Astrocyte (in vitro differentiated cells and primary cell): ENCODE data around the gene FOXJ3. TPM values are rescaled to one million over a fixed set of nuclear protein-coding genes. Genes with fewer than 3 reads are reported as not detected.

ENCODE experiments used
- DNase-seq: peaks from one replicate; pipeline ENCODE4 v3.0.0-alpha.2; 2010; ENCODE audit warnings: low read depth
- FAIRE-seq: peaks from 2 replicates; lab custom pipeline; 2011; peaks lifted over from hg19 to GRCh38; lab: Jason Lieb, UNC
- H2AFZ ChIP-seq: 2 replicates; pipeline ENCODE4 v1.6.0; 2012; ENCODE audit warnings: low read depth, low read length, inconsistent platforms
- H3K27ac ChIP-seq: 2 replicates; pipeline ENCODE4 v1.5.1; 2011; ENCODE audit warnings: low read depth, low read length, inconsistent platforms
- H3K27me3 ChIP-seq: 2 replicates; pipeline ENCODE4 v1.6.0; 2011; ENCODE audit warnings: low read length, inconsistent platforms; ENCODE audit not compliant: insufficient read depth
- H3K36me3 ChIP-seq: 2 replicates; pipeline ENCODE4 v1.5.1; 2011; ENCODE audit warnings: low read length, inconsistent platforms; ENCODE audit not compliant: insufficient read depth
- H3K4me1 ChIP-seq: 2 replicates; pipeline ENCODE4 v1.5.1; 2011; ENCODE audit warnings: low read length, inconsistent platforms; ENCODE audit not compliant: insufficient read depth
- H3K4me2 ChIP-seq: 2 replicates; pipeline ENCODE4 v1.6.0; 2012; ENCODE audit warnings: low read length, inconsistent platforms
- H3K4me3 ChIP-seq: 2 replicates; pipeline ENCODE4 v1.5.1; 2011; ENCODE audit warnings: low read depth, mild to moderate bottlenecking, low read length, inconsistent platforms; ENCODE audit not compliant: insufficient read depth
- H3K79me2 ChIP-seq: 2 replicates; pipeline ENCODE4 v1.6.0; 2012; ENCODE audit warnings: mild to moderate bottlenecking, low read length, inconsistent platforms; ENCODE audit not compliant: insufficient read depth
- H3K9ac ChIP-seq: 2 replicates; pipeline ENCODE4 v1.6.0; 2012; ENCODE audit warnings: mild to moderate bottlenecking, low read length, inconsistent platforms
- H3K9me3 ChIP-seq: 2 replicates; pipeline ENCODE4 v1.5.1; 2012; ENCODE audit warnings: low read depth, mild to moderate bottlenecking, low read length, inconsistent platforms; ENCODE audit not compliant: insufficient read depth
- H4K20me1 ChIP-seq: 2 replicates; pipeline ENCODE4 v1.6.0; 2012; ENCODE audit warnings: low read length, inconsistent platforms; ENCODE audit not compliant: insufficient read depth
- H3K27ac Mint-ChIP-seq: one replicate; pipeline ENCODE4 v1.8.0; 2021; ENCODE audit warnings: mild to moderate bottlenecking, mixed read lengths; ENCODE audit not compliant: unreplicated experiment
- H3K27me3 Mint-ChIP-seq: one replicate; pipeline ENCODE4 v1.8.0; 2021; ENCODE audit warnings: low read depth, mixed read lengths; ENCODE audit not compliant: unreplicated experiment
- H3K36me3 Mint-ChIP-seq: one replicate; pipeline ENCODE4 v1.8.0; 2021; ENCODE audit warnings: low read depth, mixed read lengths; ENCODE audit not compliant: unreplicated experiment
- H3K4me1 Mint-ChIP-seq: one replicate; pipeline ENCODE4 v1.8.0; 2021; ENCODE audit warnings: low read depth, mixed read lengths; ENCODE audit not compliant: unreplicated experiment
- H3K4me3 Mint-ChIP-seq: one replicate; pipeline ENCODE4 v1.8.0; 2021; ENCODE audit warnings: mild to moderate bottlenecking, moderate library complexity, mixed read lengths; ENCODE audit not compliant: unreplicated experiment
- H3K9me3 Mint-ChIP-seq: one replicate; pipeline ENCODE4 v1.8.0; 2021; ENCODE audit warnings: mild to moderate bottlenecking, mixed read lengths; ENCODE audit not compliant: unreplicated experiment
- CTCF ChIP-seq: IDR thresholded peaks from 2 replicates; pipeline ENCODE4 v1.5.1; 2011; ENCODE audit warnings: low read depth, mild to moderate bottlenecking, inconsistent platforms, low read length, moderate library complexity; ENCODE audit not compliant: insufficient read depth
- EZH2 ChIP-seq: IDR thresholded peaks from 2 replicates; pipeline ENCODE4 v1.6.1; 2012; ENCODE audit warnings: mild to moderate bottlenecking, low read length, inconsistent platforms; ENCODE audit not compliant: insufficient read depth
- total RNA-seq: library from RNA; stranded (reverse); gene quantifications from 2 replicates; pipeline ENCODE4 v1.2.1, GENCODE V29; 2021

The FOXJ3 gene
- total RNA-seq, 1 donor from 2014 or later: 41.9 TPM

GRCh38 chr1:42340901-42341300, 5.9 kb upstream of the FOXJ3 start:
- H3K36me3 ChIP-seq: no peaks in the 10 kb centered on the region
- no peak overlapping the region for H3K4me2 ChIP-seq
- no peak overlapping the region for H3K4me3 ChIP-seq
- FAIRE-seq (no peak), DNase-seq (no peak)
- no peaks in the 10 kb centered on the region for H4K20me1 ChIP-seq
- Mint-ChIP-seq H3K9me3 (no peaks in the 10 kb centered on the region), H3K4me1 (peaks cover 4% of the 10 kb centered on the region), H3K36me3 (no peaks in the 10 kb centered on the region), H3K27ac (no peak overlapping the region), H3K27me3 (no peaks in the 10 kb centered on the region), H3K4me3 (no peak overlapping the region)
- no peak overlapping the region for H3K27ac ChIP-seq
- no peaks in the 10 kb centered on the region for H3K79me2 ChIP-seq
- no peaks in the 10 kb centered on the region for H3K27me3 ChIP-seq
- H2AFZ ChIP-seq: no peak overlapping the region
- H3K9me3 ChIP-seq: no peaks in the 10 kb centered on the region
- no peak overlapping the region for H3K9ac ChIP-seq
- H3K4me1 ChIP-seq: peaks cover 5% of the 10 kb centered on the region
- no peak for TF ChIP-seq EZH2
- no peak for TF ChIP-seq CTCF

DNA sequence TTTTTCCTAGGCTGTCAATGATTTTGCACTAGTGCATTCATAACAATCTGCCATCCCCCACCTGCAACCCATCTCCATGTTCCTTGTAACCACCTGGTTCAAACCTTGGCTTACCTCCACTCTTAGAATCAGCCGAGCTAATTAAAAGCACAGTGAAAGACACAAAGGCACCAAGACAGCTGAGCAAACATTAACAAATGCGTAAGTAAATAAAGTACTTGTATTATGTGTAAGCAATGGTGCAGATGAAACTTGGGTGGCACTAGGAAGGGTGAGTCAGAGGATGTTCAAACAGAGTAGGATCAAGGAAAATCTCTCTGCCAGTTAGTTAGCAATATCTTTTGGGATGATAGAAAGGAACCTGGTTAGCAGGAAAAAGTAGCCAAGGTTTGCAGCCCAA, 5.1 kb upstream of the FOXJ3 start:
- H3K36me3 ChIP-seq: no peaks in the 10 kb centered on the region
- H3K9me3 ChIP-seq: no peaks in the 10 kb centered on the region
- no peak overlapping the region for H3K27ac ChIP-seq
- Mint-ChIP-seq H3K9me3 (no peaks in the 10 kb centered on the region), H3K27ac (no peak overlapping the region), H3K27me3 (no peaks in the 10 kb centered on the region), H3K36me3 (no peaks in the 10 kb centered on the region), H3K4me3 (no peak overlapping the region), H3K4me1 (peaks cover 4% of the 10 kb centered on the region)
- no peak overlapping the region for H3K4me2 ChIP-seq
- no peaks in the 10 kb centered on the region for H3K27me3 ChIP-seq
- no peak overlapping the region for H3K9ac ChIP-seq
- no peaks in the 10 kb centered on the region for H4K20me1 ChIP-seq
- no peaks in the 10 kb centered on the region for H3K79me2 ChIP-seq
- TF ChIP-seq EZH2: no peak
- TF ChIP-seq CTCF: no peak
- no peak overlapping the region for H3K4me3 ChIP-seq
- no peak for FAIRE-seq
- DNase-seq: no peak
- no peak overlapping the region for H2AFZ ChIP-seq
- H3K4me1 ChIP-seq: peaks cover 5% of the 10 kb centered on the region

- Histone ChIP-seq H3K27me3 (no peaks in the 10 kb centered on the region), H3K4me1 (peaks cover 13% of the 10 kb centered on the region), H3K4me3 (no peak overlapping the region), H3K79me2 (peaks cover 30% of the 10 kb centered on the region), H3K27ac (no peak overlapping the region), H2AFZ (no peak overlapping the region), H3K4me2 (no peak overlapping the region), H3K36me3 (no peaks in the 10 kb centered on the region), H3K9ac (no peak overlapping the region), H4K20me1 (peaks cover 22% of the 10 kb centered on the region), H3K9me3 (no peaks in the 10 kb centered on the region)
- H3K9me3 Mint-ChIP-seq: no peaks in the 10 kb centered on the region
- TF ChIP-seq EZH2 (no peak), CTCF (no peak)
- FAIRE-seq (no peak), DNase-seq (no peak)
- no peak overlapping the region for H3K27ac Mint-ChIP-seq
- no peaks in the 10 kb centered on the region for H3K36me3 Mint-ChIP-seq
- H3K4me3 Mint-ChIP-seq: no peak overlapping the region
- H3K4me1 Mint-ChIP-seq: peaks cover 12% of the 10 kb centered on the region
- no peaks in the 10 kb centered on the region for H3K27me3 Mint-ChIP-seq
Measured at GRCh38 chr1:42336978-42337377, 1.9 kb upstream of the FOXJ3 start.
